Uterus (tissue), 4 donors: ENCODE data around the gene SYN1. TPM values are rescaled to one million over a fixed set of nuclear protein-coding genes. Genes with fewer than 3 reads are reported as not detected.

Experiments used
- DNase-seq, 2 donors: peaks; one replicate each; pipeline ENCODE4 v3.0.0-alpha.2; 2019 to 2020
- H3K27ac ChIP-seq, 2 donors: fragments of 200-600 bp; sonication (generic); 1 replicate in 1 of 2; 2 replicates in 1 of 2; pipeline ENCODE4 v1.5.1; 2016 to 2018
- H3K27me3 ChIP-seq, 2 donors: fragments of 200-600 bp; sonication (generic); one replicate each; pipeline ENCODE4 v1.5.1; 2018 to 2019; ENCODE audit warnings: control low read depth in 1 of 2
- H3K36me3 ChIP-seq, 2 donors: fragments of 200-600 bp; sonication (generic); one replicate each; pipeline ENCODE4 v1.5.1; 2019; ENCODE audit warnings: control low read depth in 1 of 2
- H3K4me1 ChIP-seq, 2 donors: fragments of 200-600 bp; sonication (generic); one replicate each; pipeline ENCODE4 v1.5.1; 2018 to 2019; ENCODE audit warnings: control low read depth in 1 of 2
- H3K4me3 ChIP-seq, 2 donors: fragments of 200-600 bp; sonication (generic); 1 replicate in 1 of 2; 2 replicates in 1 of 2; pipeline ENCODE4 v1.5.1; 2018 to 2019; ENCODE audit warnings: mild to moderate bottlenecking in 1 of 2
- H3K9me3 ChIP-seq, 2 donors: fragments of 200-600 bp; sonication (generic); one replicate each; pipeline ENCODE4 v1.5.1; 2019; ENCODE audit warnings: control low read depth in 1 of 2
- POLR2A ChIP-seq, 2 donors: fragments of 450-650 bp; IDR thresholded peaks; one replicate each; pipeline ENCODE4 v1.6.1; 2016; ENCODE audit warnings: antibody characterized with exemption in 2 of 2, mild to moderate bottlenecking in 1 of 2, moderate library complexity in 1 of 2
- intact Hi-C: fragments of 100-400 bp; cut with DNase I; formaldehyde crosslinking; loops from one replicate; pipeline ENCODE4 v1.15.1; 2023; ENCODE audit warnings: low total_unique reads
- total RNA-seq, 4 donors: library from RNA; depleted of rRNA in 3 of 4; stranded (reverse); fragments of >200 nt in 3 of 4; gene quantifications; one replicate each; pipeline versions ENCODE4 v1.1.0 to v1.2.4, GENCODE V29; 2014 to 2023
- TF ChIP-seq, protein P1 (sequence below), 4 experiments: fragments of 200-600 bp in 2 of 4; fragments of 450-650 bp in 2 of 4; sonication (generic) in 2 of 4; IDR thresholded peaks; one replicate each; pipeline ENCODE4 v1.5.1; 2016 to 2019; ENCODE audit warnings: antibody characterized with exemption in 4 of 4, mild to moderate bottlenecking in 2 of 4, moderate library complexity in 1 of 4
- donor health status: DM: yes; HTN: yes; CAD: no.

Gene SYN1
- total RNA-seq, 4 donors from 2014 or later, result 1.2 to 1.5 TPM; not detected in 2

DNA sequence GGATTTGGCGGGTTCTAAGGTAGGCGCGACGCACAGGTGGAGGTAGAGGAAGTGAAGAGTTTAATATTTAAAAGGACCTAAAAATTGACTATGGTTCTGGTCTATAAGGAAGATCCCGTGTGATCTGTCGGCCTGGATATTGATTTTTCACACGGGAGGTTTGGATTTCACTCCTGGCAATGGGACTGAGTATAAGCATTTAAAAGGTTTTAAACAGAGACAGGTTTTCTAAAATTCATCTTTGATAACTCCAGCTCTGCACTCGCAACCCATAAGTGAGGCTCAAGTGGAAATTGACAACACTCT is 39.7 kb upstream of the SYN1 start:
- H3K27ac ChIP-seq, result peak overlapping the region; percentile 90 to 93
- no peaks in the 10 kb centered on the region for H3K36me3 ChIP-seq
- no peaks in the 10 kb centered on the region for H3K27me3 ChIP-seq
- intact Hi-C loops, result no loop called here
- H3K9me3 ChIP-seq, result no peaks in the 10 kb centered on the region
- H3K4me1 ChIP-seq, result no peaks in the 10 kb centered on the region
- TF ChIP-seq, protein P1, sequence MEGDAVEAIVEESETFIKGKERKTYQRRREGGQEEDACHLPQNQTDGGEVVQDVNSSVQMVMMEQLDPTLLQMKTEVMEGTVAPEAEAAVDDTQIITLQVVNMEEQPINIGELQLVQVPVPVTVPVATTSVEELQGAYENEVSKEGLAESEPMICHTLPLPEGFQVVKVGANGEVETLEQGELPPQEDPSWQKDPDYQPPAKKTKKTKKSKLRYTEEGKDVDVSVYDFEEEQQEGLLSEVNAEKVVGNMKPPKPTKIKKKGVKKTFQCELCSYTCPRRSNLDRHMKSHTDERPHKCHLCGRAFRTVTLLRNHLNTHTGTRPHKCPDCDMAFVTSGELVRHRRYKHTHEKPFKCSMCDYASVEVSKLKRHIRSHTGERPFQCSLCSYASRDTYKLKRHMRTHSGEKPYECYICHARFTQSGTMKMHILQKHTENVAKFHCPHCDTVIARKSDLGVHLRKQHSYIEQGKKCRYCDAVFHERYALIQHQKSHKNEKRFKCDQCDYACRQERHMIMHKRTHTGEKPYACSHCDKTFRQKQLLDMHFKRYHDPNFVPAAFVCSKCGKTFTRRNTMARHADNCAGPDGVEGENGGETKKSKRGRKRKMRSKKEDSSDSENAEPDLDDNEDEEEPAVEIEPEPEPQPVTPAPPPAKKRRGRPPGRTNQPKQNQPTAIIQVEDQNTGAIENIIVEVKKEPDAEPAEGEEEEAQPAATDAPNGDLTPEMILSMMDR (IDR thresholded peaks at IDR 0.05), result no peak
- TF ChIP-seq POLR2A (IDR thresholded peaks at IDR 0.05), result no peak
- peak overlapping the region; percentile 49 to 61 for H3K4me3 ChIP-seq
- DNase-seq, result no peak

DNA sequence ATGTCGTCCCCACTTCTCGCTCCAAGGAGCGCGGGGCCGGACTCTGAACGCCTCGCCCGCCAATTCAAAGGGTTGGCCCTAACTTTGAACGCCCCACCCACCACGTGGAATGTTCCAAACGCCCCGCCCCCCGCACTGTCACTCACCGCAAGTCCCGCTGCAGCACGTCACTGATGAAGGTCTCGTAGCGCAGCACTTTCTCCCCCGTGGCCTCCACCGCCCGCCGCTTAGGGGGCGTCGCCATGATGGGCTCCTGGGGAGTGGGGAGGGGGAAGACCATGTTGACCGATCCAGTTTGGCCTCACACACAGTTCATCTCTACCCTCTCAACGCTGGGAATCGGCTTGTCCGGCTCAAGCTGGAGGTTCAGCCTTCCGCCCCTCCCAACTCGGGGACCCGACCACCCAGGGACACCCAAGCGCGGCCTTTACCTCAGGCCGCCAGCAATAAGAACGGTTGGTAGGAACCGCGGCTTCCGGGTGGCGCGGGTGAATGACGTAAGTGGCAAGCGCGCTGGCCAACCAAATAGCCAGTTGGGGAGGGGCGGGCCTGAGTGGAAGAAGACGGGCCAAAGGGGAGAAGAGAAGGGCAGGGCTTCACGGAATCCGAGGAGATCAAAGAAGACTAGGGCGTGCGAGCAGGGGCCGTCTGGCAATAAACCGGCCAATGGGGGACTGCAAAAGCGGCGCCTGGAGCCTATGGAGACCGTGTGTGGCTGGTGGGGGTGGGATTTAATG is 39.2 kb upstream of the SYN1 start, which contains the start of gene UXT:
TSS of gene UXT (minus strand) at position 497 of the 737 bp plus-strand sequence. CDS start at position 244, 253 bp downstream.
- Histone ChIP-seq H3K4me3 (peak within 1 kb of the TSS; percentile 49 to 61), H3K4me1 (no peaks in the 10 kb centered on the region), H3K27me3 (no peaks in the 10 kb centered on the region), H3K9me3 (no peaks in the 10 kb centered on the region), H3K36me3 (no peaks in the 10 kb centered on the region), H3K27ac (peak within 1 kb of the TSS; percentile 90 to 93)
- TF ChIP-seq, protein P1 (IDR thresholded peaks at IDR 0.05), result peak in 1 of 4 experiments; percentile 8
- TF ChIP-seq POLR2A (IDR thresholded peaks at IDR 0.05), result peak; percentile 25 to 74
- intact Hi-C loops, result no loop called here
- DNase-seq, result peak; percentile 91 to 93

DNA sequence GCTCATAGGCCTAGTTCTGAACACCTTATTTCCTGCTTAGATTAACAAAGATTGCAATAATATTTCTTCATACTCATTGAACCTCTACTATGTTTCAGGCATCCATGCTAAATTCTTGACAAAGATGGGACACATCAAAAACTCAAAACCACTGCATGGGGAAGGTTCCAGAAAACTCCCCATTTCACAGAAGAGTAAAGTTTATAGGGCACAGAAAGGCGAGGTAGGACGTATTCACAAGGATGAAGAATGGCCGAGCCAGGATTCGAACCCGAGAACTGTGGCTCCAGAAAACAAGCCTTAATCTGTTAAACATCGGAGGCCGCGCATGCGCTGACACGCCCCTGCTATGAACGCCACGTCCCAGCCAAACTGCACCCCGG is 38.6 kb upstream of the SYN1 start:
- H3K9me3 ChIP-seq, result no peaks in the 10 kb centered on the region
- no peaks in the 10 kb centered on the region for H3K4me1 ChIP-seq
- TF ChIP-seq, protein P1 (IDR thresholded peaks at IDR 0.05), result no peak
- TF ChIP-seq POLR2A (IDR thresholded peaks at IDR 0.05), result no peak
- H3K27me3 ChIP-seq, result no peaks in the 10 kb centered on the region
- no peaks in the 10 kb centered on the region for H3K36me3 ChIP-seq
- intact Hi-C loops, result no loop called here
- DNase-seq, result no peak
- H3K4me3 ChIP-seq, result peak overlapping the region; percentile 49 to 61
- peak overlapping the region; percentile 90 to 93 for H3K27ac ChIP-seq

DNA sequence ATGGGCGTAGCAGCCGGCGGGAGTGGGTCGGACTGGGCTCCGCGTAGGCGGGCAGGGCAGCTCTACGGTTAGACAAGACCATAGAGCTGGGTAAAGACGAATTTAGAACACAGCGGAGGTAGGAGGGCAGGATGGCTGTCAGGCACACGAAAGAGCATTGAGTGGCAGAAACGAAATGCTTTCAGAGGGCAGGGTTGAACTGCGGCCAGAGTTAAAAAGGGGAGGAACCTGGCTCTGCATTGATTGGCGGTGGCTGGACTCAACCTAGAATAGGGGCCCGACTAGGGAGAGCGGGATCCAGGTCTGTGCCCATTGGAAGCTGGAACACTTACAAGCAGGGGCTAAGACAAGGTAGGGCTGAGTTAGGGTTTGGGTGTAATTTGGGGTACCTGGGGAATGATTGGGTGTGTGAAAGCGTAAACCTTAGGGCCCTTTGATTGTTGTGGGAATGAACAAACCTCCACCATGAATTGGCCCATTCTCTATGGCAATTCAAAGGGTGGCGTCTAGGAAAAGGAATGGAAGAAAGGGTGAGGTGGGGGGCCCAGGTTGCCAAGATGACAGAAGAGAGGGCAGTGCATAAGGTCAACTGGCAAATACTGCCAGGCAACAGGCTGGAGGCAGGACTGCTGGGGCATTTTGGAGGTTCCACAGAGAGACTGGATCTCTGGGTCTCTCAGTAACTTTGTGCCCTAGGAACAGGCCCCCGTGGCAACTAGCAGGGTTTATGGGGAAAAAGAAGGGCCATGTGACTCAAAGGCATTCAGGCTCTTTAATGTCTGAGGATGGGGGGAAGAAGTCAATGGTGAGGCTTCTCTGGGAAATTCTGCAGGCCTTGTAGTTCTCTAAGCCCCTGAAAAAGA is 31.6 kb upstream of the SYN1 start:
- DNase-seq, result no peak
- TF ChIP-seq, protein P1 (IDR thresholded peaks at IDR 0.05), result no peak
- peak in 1 of 2 donors; percentile 11 for TF ChIP-seq POLR2A (IDR thresholded peaks at IDR 0.05)
- intact Hi-C loops, result no loop called here
- Histone ChIP-seq H3K36me3 (no peaks in the 10 kb centered on the region), H3K4me3 (peak overlapping the region; percentile 19 to 25), H3K27ac (peak overlapping the region; percentile 59 to 75), H3K27me3 (no peaks in the 10 kb centered on the region), H3K9me3 (no peaks in the 10 kb centered on the region), H3K4me1 (no peaks in the 10 kb centered on the region)
